Pancreas (tissue), 10 donors: ENCODE results near the gene LSAMP. TPM values are rescaled to one million over a fixed set of nuclear protein-coding genes. Genes with fewer than 3 reads are reported as not detected.

ENCODE experiments used
- ATAC-seq, 4 donors: fragments of 200-7000 bp; cut with Tn5 transposase; one replicate each; pipeline versions ENCODE4 v1.8.0 to v1.9.1; 2020; ENCODE audit warnings: mild to moderate bottlenecking in 4 of 4, moderate library complexity in 4 of 4
- DNase-seq, 6 donors: peaks; one replicate each; pipeline ENCODE4 v3.0.0-alpha.2; 2020
- FAIRE-seq: peaks from 2 replicates; lab custom pipeline; 2012; peaks lifted over from hg19 to GRCh38; lab: Jason Lieb, UNC
- H3K27ac ChIP-seq, 4 donors: fragments of 200-600 bp; sonication (generic); 1 replicate in 3 of 4; 2 replicates in 1 of 4; pipeline versions ENCODE4 v1.5.0 to v1.8.0; 2020
- H3K27me3 ChIP-seq, 4 donors: fragments of 200-600 bp; one replicate each; pipeline ENCODE4 v1.8.0; 2021
- H3K36me3 ChIP-seq, 3 donors: fragments of 200-600 bp; sonication (generic) in 1 of 3; one replicate each; pipeline versions ENCODE4 v1.5.0 to v1.8.0; 2020 to 2021
- H3K4me1 ChIP-seq, 3 donors: fragments of 200-600 bp; one replicate each; pipeline ENCODE4 v1.8.0; 2021
- H3K4me3 ChIP-seq, 4 donors: fragments of 200-600 bp; sonication (generic) in 2 of 4; one replicate each; pipeline versions ENCODE4 v1.5.0 to v1.8.0; 2020 to 2021
- H3K9me3 ChIP-seq, 4 donors: fragments of 200-600 bp; one replicate each; pipeline ENCODE4 v1.8.0; 2021
- CTCF ChIP-seq, 4 donors: fragments of 200-600 bp; sonication (generic) in 3 of 4; IDR thresholded peaks; one replicate each; pipeline versions ENCODE4 v1.5.0 to v1.8.0; 2021; ENCODE audit warnings: antibody characterized with exemption in 4 of 4
- WGBS, 2 donors: extraction: QIAGEN DNeasy Blood & Tissue Kit; methylation state at CpG; one replicate each; pipeline ENCODE4 v1.1.7; 2013; 5-methylcytosine and 5-hydroxymethylcytosine counted together
- intact Hi-C, 3 donors: fragments of 100-400 bp; cut with DNase I; formaldehyde crosslinking; loops; one replicate each; pipeline versions ENCODE4 v1.11.1 to v1.14.2; 2022
- polyA plus RNA-seq, 2 donors: library from polyadenylated mRNA; stranded (reverse); fragments of 200-250 nt; gene quantifications; one replicate each; pipeline ENCODE4 v1.2.3, GENCODE V29; 2013
- total RNA-seq, 6 donors: library from RNA; stranded (reverse); fragmentation: NEBNext Ultra II Directional in 4 of 6; extraction: Animal tissue kit (Norgen Biotek cat#: 25700) in 4 of 6; gene quantifications; one replicate each; pipeline versions ENCODE4 v1.2.1 to v1.2.4, GENCODE V29; 2021 to 2023
- donor health status: healthy with polysubstance abuse.
- donor health status: DM: no; HTN: no; CAD: no; lungs with moderate emphysema.
- donor health status: DM: no; HTN: no; CAD: no.
- donor health status: control.
- donor health status: control.
- donor health status: Bipolar disorder and iron deficiency.
- donor health status: DM: yes; HTN: yes; CAD: no.
- donor health status: DM: no; HTN: no; CAD: no.
- donor health status: DM: no; HTN: no; CAD: no.
- donor health status: DM: yes; HTN: yes; CAD: no.

The LSAMP gene
- total and polyA plus RNA-seq, 8 donors: 0.51 to 5.5 (median 1.5) TPM

GRCh38 chr3:116341381-116341780 is 103.9 kb downstream of the LSAMP start:
- Histone ChIP-seq H3K27ac (no peak overlapping the region), H3K36me3 (no peaks in the 10 kb centered on the region), H3K4me3 (no peak overlapping the region), H3K4me1 (no peaks in the 10 kb centered on the region), H3K9me3 (no peaks in the 10 kb centered on the region), H3K27me3 (no peaks in the 10 kb centered on the region)
- no peak for TF ChIP-seq CTCF (IDR thresholded peaks at IDR 0.05)
- FAIRE-seq (no peak), DNase-seq (no peak), ATAC-seq (no peak)
- WGBS, 2 donors: 60 to 68% methylated on average over 2 of the region's 2 CpGs
- intact Hi-C loops: no loop called here

GRCh38 chr3:116340680-116341216 is 104.5 kb downstream of the LSAMP start:
- ATAC-seq (no peak), DNase-seq (no peak), FAIRE-seq (no peak)
- H3K9me3 ChIP-seq: no peaks in the 10 kb centered on the region
- intact Hi-C loops: no loop called here
- no peaks in the 10 kb centered on the region for H3K36me3 ChIP-seq
- no peaks in the 10 kb centered on the region for H3K27me3 ChIP-seq
- H3K4me1 ChIP-seq: no peaks in the 10 kb centered on the region
- H3K4me3 ChIP-seq: no peak overlapping the region
- no peak for TF ChIP-seq CTCF (IDR thresholded peaks at IDR 0.05)
- no peak overlapping the region for H3K27ac ChIP-seq
- 62 to 69% methylated on average over 1 of the region's 1 CpG for WGBS, 2 donors

GRCh38 chr3:116339441-116340028 is 105.8 kb downstream of the LSAMP start:
- no peak for ATAC-seq
- Histone ChIP-seq H3K36me3 (no peaks in the 10 kb centered on the region), H3K27ac (no peak overlapping the region), H3K4me3 (no peak overlapping the region), H3K9me3 (no peaks in the 10 kb centered on the region), H3K27me3 (no peaks in the 10 kb centered on the region), H3K4me1 (no peaks in the 10 kb centered on the region)
- TF ChIP-seq CTCF (IDR thresholded peaks at IDR 0.05): no peak
- no peak for DNase-seq
- FAIRE-seq: no peak
- WGBS, 2 donors: 46 to 49% methylated on average over 4 of the region's 4 CpGs
- intact Hi-C loops: no loop called here

- Histone ChIP-seq H3K9me3 (no peaks in the 10 kb centered on the region), H3K27me3 (no peaks in the 10 kb centered on the region), H3K4me3 (no peak overlapping the region), H3K27ac (no peak overlapping the region), H3K4me1 (no peaks in the 10 kb centered on the region), H3K36me3 (no peaks in the 10 kb centered on the region)
- DNase-seq: no peak
- intact Hi-C loops: no loop called here
- no peak for TF ChIP-seq CTCF (IDR thresholded peaks at IDR 0.05)
- WGBS, 2 donors: 20 to 37% methylated on average over 3 of the region's 3 CpGs
- no peak for ATAC-seq
- no peak for FAIRE-seq
These were observed 106.6 kb downstream of the LSAMP start for GRCh38 chr3:116338713-116339112.

DNA sequence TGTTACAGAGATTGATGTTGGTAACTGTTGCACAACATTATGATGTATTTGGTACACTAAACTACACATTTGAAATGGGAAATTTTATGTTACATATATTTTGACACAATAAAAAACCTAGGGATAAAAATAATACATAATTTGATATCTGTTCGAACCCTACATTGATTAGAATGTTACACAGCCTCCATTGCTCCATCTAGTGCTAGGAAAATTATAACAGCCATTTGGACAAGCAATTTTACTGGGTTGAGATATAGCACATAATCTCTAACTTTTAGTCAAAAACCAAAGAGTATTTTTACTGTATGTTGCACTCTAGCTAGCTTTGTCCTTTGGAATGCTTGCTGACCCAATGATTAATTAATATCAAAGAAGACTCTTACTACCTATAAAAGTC is 108.1 kb downstream of the LSAMP start:
- Histone ChIP-seq H3K4me1 (no peaks in the 10 kb centered on the region), H3K9me3 (no peaks in the 10 kb centered on the region), H3K27me3 (no peaks in the 10 kb centered on the region), H3K36me3 (no peaks in the 10 kb centered on the region), H3K4me3 (no peak overlapping the region), H3K27ac (no peak overlapping the region)
- ATAC-seq: no peak
- FAIRE-seq: no peak
- no peak for DNase-seq
- no peak for TF ChIP-seq CTCF (IDR thresholded peaks at IDR 0.05)
- intact Hi-C loops: no loop called here
- 42 to 48% methylated on average over 1 of the region's 1 CpG for WGBS, 2 donors
